Measurements from ENCODE around the gene CDC42SE2.

- TF ChIP-seq CTCF (IDR thresholded peaks at IDR 0.05) (no peak), ZFX (IDR thresholded peaks at IDR 0.05; ENCODE audit: borderline replicate concordance) (no peak)
These were observed 5.1 kb upstream of the CDC42SE2 start for GRCh38 chr5:131258733-131259132.
